Colonic mucosa (tissue), 4 donors: ENCODE results near the gene FMN1. TPM values are rescaled to one million over a fixed set of nuclear protein-coding genes. Genes with fewer than 3 reads are reported as not detected.

Experiments
- DNase-seq: peaks from one replicate; pipeline ENCODE4 v3.0.0-alpha.2; 2020
- H3K27ac ChIP-seq: fragments of 200-600 bp; one replicate; pipeline ENCODE4 v1.8.0; 2021
- H3K27me3 ChIP-seq: fragments of 200-600 bp; one replicate; pipeline ENCODE4 v1.8.0; 2021
- H3K36me3 ChIP-seq: fragments of 200-600 bp; one replicate; pipeline ENCODE4 v1.8.0; 2021
- H3K4me1 ChIP-seq: fragments of 200-600 bp; one replicate; pipeline ENCODE4 v1.8.0; 2021; ENCODE audit warnings: mild to moderate bottlenecking
- H3K4me3 ChIP-seq: fragments of 200-600 bp; one replicate; pipeline ENCODE4 v1.8.0; 2021
- H3K9ac ChIP-seq, 2 donors: one replicate each; pipeline ENCODE4 v1.7.0; 2013; ENCODE audit warnings: control low read depth in 2 of 2, low read depth in 2 of 2, low read length in 2 of 2
- H3K9me3 ChIP-seq: fragments of 200-600 bp; one replicate; pipeline ENCODE4 v1.8.0; 2021
- CTCF ChIP-seq: fragments of 200-600 bp; IDR thresholded peaks from one replicate; pipeline ENCODE4 v1.8.0; 2022; ENCODE audit warnings: antibody characterized with exemption, mild to moderate bottlenecking
- intact Hi-C: fragments of 100-400 bp; cut with DNase I; formaldehyde crosslinking; loops from one replicate; pipeline ENCODE4 v1.14.1; 2022
- total RNA-seq, 2 donors: library from RNA; stranded (reverse); fragmentation: NEBNext Ultra II Directional in 1 of 2; extraction: Animal tissue kit (Norgen Biotek cat#: 25700) in 1 of 2; gene quantifications; one replicate each; pipeline ENCODE4 v1.2.1, GENCODE V29; 2021
- donor health status: healthy.
- donor health status: DM: no; HTN: no; CAD: no.
- donor health status: DM: no; HTN: no; CAD: no.

Gene FMN1
- total RNA-seq, 2 donors from 2014 or later, result 23.5 to 32.0 TPM

- intact Hi-C loops, result no loop called here
- Histone ChIP-seq H3K4me3 (no peak overlapping the region), H3K9me3 (no peaks in the 10 kb centered on the region), H3K27ac (no peak overlapping the region), H3K36me3 (no peaks in the 10 kb centered on the region), H3K4me1 (no peaks in the 10 kb centered on the region), H3K9ac (no peak overlapping the region), H3K27me3 (no peaks in the 10 kb centered on the region)
- TF ChIP-seq CTCF, result no peak
- no peak for DNase-seq
Measured at GRCh38 chr15:32970847-32971246, 223.7 kb downstream of the FMN1 start.

- H3K36me3 ChIP-seq, result no peaks in the 10 kb centered on the region
- H3K9me3 ChIP-seq, result no peaks in the 10 kb centered on the region
- no peak overlapping the region for H3K9ac ChIP-seq
- no peaks in the 10 kb centered on the region for H3K4me1 ChIP-seq
- H3K27ac ChIP-seq, result no peak overlapping the region
- H3K4me3 ChIP-seq, result no peak overlapping the region
- TF ChIP-seq CTCF, result no peak
- intact Hi-C loops, result no loop called here
- no peak for DNase-seq
- H3K27me3 ChIP-seq, result no peaks in the 10 kb centered on the region
Measured at GRCh38 chr15:32967521-32967920, 227.0 kb downstream of the FMN1 start.

- H3K9me3 ChIP-seq, result no peaks in the 10 kb centered on the region
- no peak overlapping the region for H3K9ac ChIP-seq
- no peaks in the 10 kb centered on the region for H3K27me3 ChIP-seq
- no peaks in the 10 kb centered on the region for H3K36me3 ChIP-seq
- H3K4me1 ChIP-seq, result no peaks in the 10 kb centered on the region
- no peak for DNase-seq
- no peak for TF ChIP-seq CTCF
- H3K27ac ChIP-seq, result no peak overlapping the region
- intact Hi-C loops, result no loop called here
- H3K4me3 ChIP-seq, result no peak overlapping the region
Measured at GRCh38 chr15:32966512-32966911, 228.0 kb downstream of the FMN1 start.

GRCh38 chr15:32965897-32966296 lies 228.6 kb downstream of the FMN1 start:
- Histone ChIP-seq H3K27ac (no peak overlapping the region), H3K9me3 (no peaks in the 10 kb centered on the region)
- intact Hi-C loops, result no loop called here

GRCh38 chr15:32959077-32959476 lies 235.4 kb downstream of the FMN1 start:
- Histone ChIP-seq H3K9ac (no peak overlapping the region), H3K4me3 (no peak overlapping the region), H3K27me3 (no peaks in the 10 kb centered on the region), H3K27ac (no peak overlapping the region), H3K36me3 (no peaks in the 10 kb centered on the region), H3K4me1 (no peaks in the 10 kb centered on the region), H3K9me3 (no peaks in the 10 kb centered on the region)
- no peak for DNase-seq
- intact Hi-C loops, result loop anchor here (10.0 kb wide), 1 partner anchor 114 kb away; no protein-coding TSS in a partner anchor
- TF ChIP-seq CTCF, result no peak

More at GRCh38 chr15:32965897-32966296, 228.6 kb downstream of the FMN1 start:
- Histone ChIP-seq H3K36me3 (no peaks in the 10 kb centered on the region), H3K27me3 (no peaks in the 10 kb centered on the region), H3K4me3 (no peak overlapping the region), H3K9ac (no peak overlapping the region), H3K4me1 (no peaks in the 10 kb centered on the region)
- DNase-seq, result no peak
- TF ChIP-seq CTCF, result no peak

GRCh38 chr15:32957219-32957618 lies 237.3 kb downstream of the FMN1 start:
- no peak overlapping the region for H3K27ac ChIP-seq

More at GRCh38 chr15:32957219-32957618, 237.3 kb downstream of the FMN1 start:
- TF ChIP-seq CTCF, result no peak
- Histone ChIP-seq H3K36me3 (no peaks in the 10 kb centered on the region), H3K9ac (no peak overlapping the region), H3K4me3 (no peak overlapping the region), H3K27me3 (no peaks in the 10 kb centered on the region), H3K4me1 (no peaks in the 10 kb centered on the region), H3K9me3 (no peaks in the 10 kb centered on the region)
- no peak for DNase-seq
- intact Hi-C loops, result loop anchor here (10.0 kb wide), 1 partner anchor 112 kb away; no protein-coding TSS in a partner anchor
